ENCODE results near the gene SATB2.
A peak's percentile ranks its signal among the peaks of the same experiment; 100 is the strongest.

The SATB2 gene

GRCh38 chr2:199465988-199466691 lies 8.4 kb upstream of the SATB2 start:
- no peak for DNase-seq (ENCODE audit: low read depth in 2 of 2)

- no peak for DNase-seq (ENCODE audit: low read depth in 2 of 2)
Observed at GRCh38 chr2:199465390-199465789, 7.7 kb upstream of the SATB2 start.

- no peak for DNase-seq (ENCODE audit: low read depth in 2 of 2)
Observed at GRCh38 chr2:199464606-199465352, 7.0 kb upstream of the SATB2 start.

- DNase-seq (ENCODE audit: low read depth in 2 of 2), result no peak
Observed at GRCh38 chr2:199463708-199464605, 6.2 kb upstream of the SATB2 start.

DNA sequence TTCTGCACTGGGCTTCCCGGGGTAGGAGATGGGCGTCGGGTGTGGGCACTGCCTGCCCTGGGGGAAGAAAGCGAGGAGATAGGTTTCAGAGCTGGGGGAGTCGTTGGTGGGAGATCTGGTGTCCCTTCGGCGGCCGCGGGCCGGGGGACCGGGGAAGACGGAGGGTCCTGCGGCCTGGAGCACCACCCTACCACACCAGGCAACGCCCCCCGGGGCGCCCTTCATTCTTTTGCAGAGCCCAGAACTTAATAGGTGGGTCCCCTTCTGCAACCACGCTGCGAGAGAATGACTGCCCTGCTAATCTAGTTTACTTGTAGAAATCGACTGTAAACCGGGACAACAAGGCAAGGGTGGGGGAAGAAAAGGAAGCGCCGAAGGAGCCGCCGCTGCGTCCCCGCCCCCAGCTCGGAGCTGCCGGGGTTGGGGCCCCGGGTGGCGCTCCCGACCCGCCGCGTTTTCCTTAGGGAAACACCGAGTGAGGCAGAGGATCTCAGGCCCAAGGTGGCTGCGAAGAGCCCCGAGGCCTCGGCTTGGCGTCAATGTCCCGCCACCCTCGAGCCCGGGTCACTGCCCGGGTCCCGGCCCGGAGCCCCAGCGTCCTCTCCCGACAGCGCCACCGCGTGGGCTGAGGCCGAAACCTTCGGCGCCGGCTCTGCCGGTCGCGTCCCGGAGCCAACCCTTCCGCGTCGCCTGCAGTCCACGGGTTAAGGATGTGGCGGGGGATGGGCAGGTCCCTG lies 5.4 kb upstream of the SATB2 start:
- DNase-seq (ENCODE audit: low read depth in 2 of 2), result no peak

DNA sequence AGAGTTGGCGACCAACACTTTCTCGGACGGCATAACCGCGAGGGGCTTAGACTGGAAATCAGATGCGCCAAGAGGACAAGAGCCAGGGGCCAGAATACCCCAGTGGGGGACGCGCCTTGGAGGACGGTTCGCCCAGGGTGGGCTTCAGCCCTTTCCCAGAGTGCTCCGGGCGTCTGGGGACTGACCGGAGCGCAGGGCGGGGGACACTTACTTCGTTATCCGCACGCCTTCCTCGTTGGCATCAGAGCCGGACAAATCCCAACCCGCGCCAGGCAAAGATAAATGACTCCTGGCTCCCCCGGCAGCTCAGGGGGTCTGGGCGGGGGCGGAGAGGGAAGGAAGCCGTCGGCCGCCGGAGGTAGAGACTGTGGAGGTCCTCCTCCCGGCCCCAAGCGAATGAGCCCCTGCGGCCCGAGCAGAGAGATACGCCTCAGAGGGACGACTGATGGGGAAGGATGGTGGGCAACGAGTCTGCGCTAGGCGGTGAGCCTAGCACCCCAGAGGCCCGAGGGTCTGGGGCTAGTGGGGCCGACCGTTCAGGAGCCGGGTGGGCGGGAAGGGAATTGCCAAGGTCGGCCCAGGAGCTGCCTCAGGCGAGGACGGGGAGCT lies 4.7 kb upstream of the SATB2 start:
- no peak for DNase-seq (ENCODE audit: low read depth in 2 of 2)

GRCh38 chr2:199461711-199462346 lies 4.1 kb upstream of the SATB2 start:
- no peak for DNase-seq (ENCODE audit: low read depth in 2 of 2)

DNA sequence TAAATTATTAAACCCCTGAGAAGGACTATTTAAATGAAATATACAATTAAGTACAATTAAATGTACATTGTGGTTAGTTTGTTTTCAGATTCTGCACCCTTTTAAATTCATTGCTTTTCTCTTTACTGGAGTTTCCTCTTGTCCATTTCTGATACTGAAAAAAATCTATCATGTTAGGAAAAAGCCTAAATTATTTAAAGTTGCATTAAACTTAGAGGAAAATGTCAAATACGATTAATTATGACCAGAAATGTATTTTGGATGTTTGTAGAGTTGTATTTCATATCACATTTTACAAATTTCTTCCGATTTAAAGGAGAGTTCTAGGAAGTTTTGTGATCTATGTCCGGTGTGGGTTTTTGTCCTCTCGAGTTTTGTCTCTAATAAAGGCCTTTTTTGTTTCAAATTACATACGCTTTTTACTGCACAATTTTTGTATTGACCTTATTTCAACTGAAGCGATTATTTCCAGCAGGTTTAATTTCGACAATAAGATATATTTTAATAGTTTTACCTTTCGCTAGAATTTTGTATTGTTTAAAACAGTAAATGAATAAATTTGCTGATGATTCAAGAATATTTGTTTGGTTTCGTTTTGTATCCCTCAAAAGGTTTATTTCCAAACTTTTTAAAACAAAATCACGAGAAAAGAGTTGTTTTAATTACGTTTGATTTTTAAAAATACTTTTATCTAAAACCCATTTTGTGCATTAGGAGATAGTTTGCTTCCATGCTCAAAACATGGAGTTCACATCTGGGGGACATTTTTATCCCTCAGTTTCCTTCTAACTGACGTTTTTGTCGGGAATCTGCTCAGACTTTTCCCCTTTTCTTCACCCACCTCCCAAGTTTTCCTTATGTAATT lies 3.3 kb upstream of the SATB2 start:
- DNase-seq (ENCODE audit: low read depth in 2 of 2), result no peak

DNA sequence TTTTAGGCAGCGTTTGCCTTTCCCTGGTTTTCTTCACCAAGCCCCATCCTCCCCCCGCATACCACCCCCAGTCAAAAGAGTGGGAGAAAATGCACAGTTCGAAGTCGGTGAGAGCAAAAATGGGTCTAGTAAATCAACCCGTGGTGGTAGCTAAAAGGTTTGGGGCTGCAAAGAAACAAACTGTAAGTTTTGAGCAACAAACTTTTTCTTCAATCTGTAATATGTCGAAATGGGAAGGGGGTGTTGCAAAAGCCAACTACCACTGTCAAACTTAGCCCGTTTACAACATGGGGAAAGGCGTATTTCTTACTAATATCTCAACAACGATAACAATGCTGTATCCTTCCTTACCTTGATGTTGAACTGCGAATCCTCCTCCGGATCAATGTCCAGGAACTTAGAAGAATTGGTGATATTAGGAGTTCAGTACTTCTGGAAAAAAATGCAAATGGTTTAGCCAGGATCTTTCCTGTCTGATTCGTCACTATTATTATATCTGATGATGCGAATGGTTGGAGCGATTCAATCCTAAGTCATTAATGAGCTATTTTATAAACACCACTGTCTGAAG lies 2.4 kb upstream of the SATB2 start:
- DNase-seq (ENCODE audit: low read depth in 2 of 2), result no peak

DNA sequence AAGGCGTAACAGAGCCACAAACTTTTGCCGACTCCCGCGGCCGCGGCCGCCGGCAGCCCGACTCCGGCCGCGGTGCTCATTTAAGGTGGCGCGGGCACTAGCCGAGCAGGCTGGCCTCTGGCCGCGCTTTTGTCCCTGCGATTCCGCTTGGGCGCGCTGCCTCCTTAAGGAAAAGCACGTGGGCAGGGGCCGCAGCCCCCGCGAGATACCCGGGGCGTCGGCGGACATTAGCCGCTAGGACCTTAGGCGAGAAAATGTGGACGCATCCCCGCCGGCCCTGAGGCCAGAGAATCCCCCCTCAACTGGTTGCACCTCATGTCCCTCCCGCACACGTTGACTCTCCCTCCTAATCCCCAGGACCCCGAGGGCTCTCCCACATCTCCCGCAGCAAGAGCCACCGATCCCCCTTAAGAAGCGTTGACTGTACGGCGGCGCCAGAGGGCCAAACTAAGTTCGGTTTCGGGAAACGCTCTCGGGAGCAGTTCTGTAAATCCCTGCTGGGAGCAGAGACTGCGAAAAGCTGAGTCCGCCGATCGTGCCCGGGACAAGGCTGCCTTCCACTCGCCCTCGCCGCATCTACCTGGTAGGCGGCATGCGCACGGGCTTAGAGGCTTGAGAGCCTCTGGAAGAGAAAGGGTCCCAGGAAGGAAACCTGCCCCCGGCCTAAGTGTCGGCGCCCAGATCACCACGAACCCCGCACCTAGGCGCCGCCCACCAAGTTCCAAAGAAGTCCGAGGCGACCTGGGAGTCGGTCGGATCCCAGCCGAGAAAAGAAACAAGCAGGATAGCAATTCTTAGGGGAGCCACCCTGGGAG lies 1.8 kb upstream of the SATB2 start:
- DNase-seq (ENCODE audit: low read depth in 2 of 2), result peak; percentile 22 to 40

DNA sequence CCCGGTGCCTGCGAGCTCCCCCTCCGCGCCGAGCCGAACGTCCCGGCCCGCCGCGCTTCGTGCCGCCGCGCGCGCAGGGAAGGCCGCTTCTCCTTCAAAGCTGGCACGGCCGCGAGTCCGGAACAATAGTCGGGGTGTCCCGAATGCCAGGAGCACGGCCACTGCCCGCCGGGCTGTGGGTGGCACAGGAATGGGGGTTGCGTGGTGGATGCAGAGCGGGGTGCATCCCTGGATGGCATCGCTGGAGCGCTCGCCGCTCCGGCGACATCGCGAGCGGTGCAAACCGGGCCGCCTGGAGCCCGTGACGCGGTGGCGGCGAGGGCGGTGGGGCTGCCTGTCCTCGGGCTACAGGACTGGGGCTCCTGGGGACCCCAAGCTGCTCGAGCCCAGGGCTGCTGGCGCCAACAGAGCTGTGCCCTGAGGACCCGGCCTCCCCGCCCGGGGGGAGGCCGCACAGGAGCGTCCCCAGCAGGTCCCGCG lies 1.1 kb upstream of the SATB2 start:
- DNase-seq (ENCODE audit: low read depth in 2 of 2), result no peak

- DNase-seq (ENCODE audit: low read depth in 2 of 2), result no peak
Observed at GRCh38 chr2:199458009-199458805, 468 bp upstream of the SATB2 start.

DNA sequence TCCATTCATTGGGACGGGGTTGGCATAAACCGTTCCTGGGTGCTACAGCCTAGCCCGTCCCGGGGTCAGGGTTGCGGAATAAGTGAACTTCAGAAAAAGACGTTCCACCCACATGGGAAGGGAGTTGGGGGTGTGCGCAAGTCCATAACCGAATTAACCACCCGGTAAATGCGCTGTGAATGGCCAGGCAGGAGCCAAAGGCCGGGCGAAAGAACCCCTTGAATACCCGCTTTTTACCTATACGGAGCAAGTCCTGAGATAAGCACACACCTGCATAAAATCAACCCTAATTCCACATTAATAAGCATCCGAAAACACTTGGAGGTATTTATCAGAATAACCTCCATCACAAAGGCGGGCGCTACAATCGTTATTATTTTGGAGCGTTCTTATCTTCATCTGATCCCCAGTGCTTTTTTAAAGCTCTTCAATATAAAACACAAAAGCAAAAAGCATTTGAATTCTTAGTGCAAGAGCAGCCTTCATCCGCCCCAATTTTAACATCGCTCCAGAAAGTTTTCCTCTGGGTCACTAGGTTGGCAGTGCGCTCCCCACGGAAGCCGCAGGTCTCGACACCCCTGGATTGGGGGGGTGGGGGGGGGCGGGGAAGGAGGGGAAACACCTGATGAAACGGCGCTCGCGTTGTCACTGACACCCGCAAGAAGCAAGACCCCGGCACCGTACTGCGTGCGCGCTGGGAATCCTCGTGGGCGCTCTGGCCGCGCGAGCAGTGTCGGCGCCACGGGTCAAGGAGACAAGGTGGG lies 1.2 kb downstream of the SATB2 start:
- no peak for DNase-seq (ENCODE audit: low read depth in 2 of 2)

- DNase-seq (ENCODE audit: low read depth in 2 of 2), result no peak
Observed at GRCh38 chr2:199455545-199456382, 2.0 kb downstream of the SATB2 start.

DNA sequence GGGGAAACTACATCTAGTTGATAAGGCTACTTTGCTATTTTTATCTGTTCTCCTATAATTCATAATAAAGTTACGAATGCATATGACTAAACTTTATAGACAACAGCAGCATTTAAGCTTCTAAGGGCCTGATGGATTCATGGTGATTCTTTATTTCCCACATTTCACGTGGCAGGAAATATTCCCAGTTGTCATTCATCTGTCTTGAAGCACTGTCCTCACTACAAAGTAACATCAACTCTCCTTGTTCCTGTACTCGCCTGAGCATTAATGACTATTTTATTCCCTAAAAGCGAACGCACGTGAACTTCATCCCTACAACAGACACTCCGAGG lies 2.6 kb downstream of the SATB2 start:
- DNase-seq (ENCODE audit: low read depth in 2 of 2), result no peak

- DNase-seq (ENCODE audit: low read depth in 2 of 2), result no peak
Observed at GRCh38 chr2:199452991-199453379, 4.8 kb downstream of the SATB2 start.

Measured in stimulated activated CD8-positive, alpha-beta memory T cell treated with anti-CD3 and anti-CD28 coated beads, Interleukin-7, amount 100 ng/mL, for 1 hour (primary cell).